HG02759 (cell line): ENCODE data around the gene PPP2R5D.
"Not testable (repeated sequence)": the region's sequence is repeated elsewhere in the genome, so short reads cannot be mapped to it uniquely, and the experiment has no call there.

Experiments
- ATAC-seq: cut with Tn5 transposase; IDR thresholded peaks from one replicate; pipeline ENCODE4 v1.9.1; 2021; ENCODE audit warnings: mild to moderate bottlenecking, moderate library complexity; ENCODE audit not compliant: unreplicated experiment

Gene PPP2R5D

GRCh38 chr6:42988486-42989020 lies 4.2 kb downstream of the PPP2R5D start:
- ATAC-seq = no peak

DNA sequence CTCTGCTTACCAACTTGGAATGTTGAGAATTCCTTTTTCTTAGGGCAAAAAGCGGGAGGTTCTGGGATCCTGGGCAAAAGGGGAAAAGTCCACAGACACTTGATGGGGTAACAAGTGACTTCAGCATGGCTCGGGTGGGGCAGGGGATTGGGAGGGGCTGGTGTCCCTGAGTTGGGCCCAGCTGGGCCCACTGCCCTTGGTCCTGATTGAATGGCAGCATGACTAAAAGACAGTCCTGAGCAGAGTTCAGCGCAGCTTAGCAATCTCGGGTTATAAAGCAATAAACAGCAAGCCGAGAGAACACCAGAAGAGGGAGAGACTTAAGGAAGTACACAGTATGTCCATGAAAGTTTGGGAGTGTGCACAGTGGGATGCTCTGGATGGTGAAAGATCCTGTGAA lies 5.6 kb downstream of the PPP2R5D start:
- ATAC-seq = no peak

DNA sequence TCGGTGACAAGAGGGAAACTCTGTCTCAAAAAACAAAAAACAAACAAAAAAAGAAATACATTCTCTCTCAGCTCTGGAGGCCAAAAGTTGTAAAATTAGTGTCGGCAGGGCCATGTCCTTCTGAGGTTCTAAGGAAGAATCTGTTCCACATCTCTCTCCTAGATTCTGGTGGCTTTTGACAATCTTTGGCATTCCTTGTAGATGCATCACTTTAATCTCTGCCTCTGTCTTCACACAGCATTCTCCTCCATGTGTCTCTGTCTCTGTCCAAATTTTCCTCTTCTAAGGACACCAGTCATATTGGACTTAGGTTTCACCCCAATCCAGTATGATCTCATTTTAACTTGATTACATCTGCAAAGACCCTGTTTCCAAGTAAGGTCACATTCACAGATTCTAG lies 9.1 kb downstream of the PPP2R5D start:
- no peak for ATAC-seq

- no peak for ATAC-seq
These were observed 12.1 kb downstream of the PPP2R5D start for GRCh38 chr6:42996513-42996912.

DNA sequence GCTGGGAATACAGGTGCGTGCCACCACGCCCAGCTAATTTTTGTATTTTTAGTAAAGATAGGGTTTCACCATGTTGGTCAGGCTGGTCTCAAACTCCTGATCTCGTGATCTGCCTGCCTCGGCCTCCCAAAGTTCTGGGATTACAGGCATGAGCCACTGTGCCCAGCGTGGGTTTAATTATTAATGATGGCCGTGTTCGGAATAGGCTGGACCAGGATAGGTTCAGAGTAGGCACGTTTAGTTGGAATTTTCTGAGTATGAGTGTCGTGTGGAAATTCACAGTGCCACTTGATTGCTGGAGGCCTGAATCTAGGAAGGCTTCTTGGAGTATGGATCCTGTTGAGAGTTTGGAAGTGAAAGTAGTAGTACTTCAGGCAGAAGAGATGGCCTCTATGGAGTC lies 13.8 kb downstream of the PPP2R5D start:
- ATAC-seq = not testable (repeated sequence)

DNA sequence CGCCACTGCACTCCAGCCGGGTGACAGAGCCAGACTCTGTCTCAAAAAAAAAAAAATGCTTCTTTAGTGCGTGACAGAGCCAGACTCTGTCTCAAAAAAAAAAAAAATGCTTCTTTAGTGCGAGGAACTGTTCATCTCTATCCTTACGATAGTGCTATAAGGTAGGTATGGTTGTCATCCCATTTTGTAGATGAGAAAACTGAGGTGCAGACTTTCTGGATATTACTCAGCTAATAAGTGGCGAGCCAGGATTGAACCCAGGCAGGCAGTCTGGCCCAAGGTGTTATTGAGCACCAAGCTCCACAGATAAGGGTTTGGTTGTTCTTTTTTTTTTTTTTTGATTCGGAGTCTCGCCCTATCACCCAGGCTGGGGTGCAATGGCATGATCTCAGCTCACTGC lies 17.5 kb downstream of the PPP2R5D start:
- no peak for ATAC-seq

GRCh38 chr6:43005844-43006243 lies 21.5 kb downstream of the PPP2R5D start:
- ATAC-seq = no peak

DNA sequence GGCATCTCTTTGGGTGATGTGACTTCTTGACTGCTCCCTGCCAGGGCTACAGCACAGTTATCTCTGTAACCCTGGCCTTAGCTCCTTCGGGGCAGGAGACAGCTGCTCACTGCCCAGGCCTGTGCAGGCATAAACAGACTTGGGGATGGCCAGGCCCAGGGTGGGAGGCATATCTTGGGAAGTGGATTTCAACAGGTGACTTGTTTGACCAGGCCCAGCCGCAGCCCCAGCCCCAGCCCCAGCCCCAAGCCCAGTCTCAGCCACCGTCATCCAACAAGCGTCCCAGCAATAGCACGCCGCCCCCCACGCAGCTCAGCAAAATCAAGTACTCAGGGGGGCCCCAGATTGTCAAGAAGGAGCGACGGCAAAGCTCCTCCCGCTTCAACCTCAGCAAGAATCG lies 21.9 kb downstream of the PPP2R5D start:
- ATAC-seq = no peak

DNA sequence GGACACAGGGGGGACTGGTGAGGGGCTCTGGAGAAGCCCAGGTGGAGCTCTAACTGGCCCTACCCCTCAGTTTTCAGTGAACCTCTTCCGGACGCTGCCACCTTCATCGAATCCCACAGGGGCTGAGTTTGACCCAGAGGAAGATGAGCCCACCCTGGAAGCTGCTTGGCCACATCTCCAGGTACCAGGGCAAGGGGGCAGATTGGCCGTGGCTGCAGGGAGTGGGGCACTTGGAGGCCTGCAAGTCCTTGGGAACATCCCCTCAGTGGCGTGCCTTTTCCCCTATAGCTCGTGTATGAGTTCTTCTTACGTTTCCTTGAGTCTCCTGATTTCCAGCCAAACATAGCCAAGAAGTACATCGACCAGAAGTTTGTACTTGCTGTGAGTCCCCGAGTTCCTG lies 22.8 kb downstream of the PPP2R5D start:
- no peak for ATAC-seq

GRCh38 chr6:43009124-43009523 lies 24.8 kb downstream of the PPP2R5D start:
- no peak for ATAC-seq

DNA sequence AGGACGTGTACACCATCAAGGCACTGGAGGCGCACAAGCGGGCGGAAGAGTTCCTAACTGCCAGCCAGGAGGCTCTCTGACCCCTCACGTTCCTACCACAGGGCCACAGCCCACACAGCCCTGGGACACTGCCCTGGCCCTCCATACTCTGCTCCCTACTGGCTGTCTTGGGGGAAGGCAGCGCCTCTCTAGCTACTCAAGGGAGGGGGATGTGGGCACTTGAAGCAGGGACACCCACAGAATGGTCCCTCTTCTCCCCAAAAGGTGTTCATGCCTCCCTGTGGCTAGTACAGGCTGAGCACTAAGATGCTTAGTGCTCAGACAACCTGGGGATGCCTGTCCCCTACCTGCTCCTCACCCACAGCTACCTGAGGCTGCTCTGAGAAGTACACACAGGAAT lies 26.8 kb downstream of the PPP2R5D start:
- ATAC-seq = no peak

- ATAC-seq = no peak
These were observed 28.0 kb downstream of the PPP2R5D start for GRCh38 chr6:43012364-43012763.

- peak; percentile 4 for ATAC-seq
These were observed 28.9 kb downstream of the PPP2R5D start for GRCh38 chr6:43013097-43013842.

- peak; percentile 90 for ATAC-seq
These were observed 29.6 kb downstream of the PPP2R5D start, which contains the start of the genes KLHDC3 and MEA1 for GRCh38 chr6:43013843-43014433. Gene KLHDC3, plus strand, starts transcription at chr6:43014249. Its CDS starts 2,944 bp downstream, at chr6:43017193. Gene MEA1, minus strand, starts transcription at chr6:43013946. Its CDS starts 133 bp downstream, at chr6:43013813.

DNA sequence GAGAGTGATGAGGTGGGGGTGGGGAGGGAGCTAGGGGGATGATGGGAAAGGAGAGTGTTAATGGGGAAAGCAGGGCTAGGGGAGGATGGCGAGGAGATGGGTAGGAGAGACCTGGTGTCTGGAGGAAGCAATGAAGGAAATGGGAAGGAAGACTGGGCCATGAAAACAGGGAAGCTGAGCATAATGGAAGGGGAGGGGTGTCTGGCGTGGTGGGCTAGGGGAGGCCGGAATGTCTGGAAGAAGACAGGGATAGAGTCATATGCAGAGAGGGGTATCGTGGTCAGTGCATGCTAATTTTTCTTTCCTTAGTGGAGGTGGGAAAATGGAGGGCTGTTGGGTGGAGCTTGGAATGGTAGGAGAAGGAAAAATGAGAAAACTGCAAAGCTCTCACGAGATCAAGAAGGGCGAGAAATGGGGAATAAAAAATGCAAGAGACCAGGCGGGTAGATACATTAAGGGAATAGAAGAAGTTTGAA lies 30.1 kb downstream of the PPP2R5D start:
- no peak for ATAC-seq

DNA sequence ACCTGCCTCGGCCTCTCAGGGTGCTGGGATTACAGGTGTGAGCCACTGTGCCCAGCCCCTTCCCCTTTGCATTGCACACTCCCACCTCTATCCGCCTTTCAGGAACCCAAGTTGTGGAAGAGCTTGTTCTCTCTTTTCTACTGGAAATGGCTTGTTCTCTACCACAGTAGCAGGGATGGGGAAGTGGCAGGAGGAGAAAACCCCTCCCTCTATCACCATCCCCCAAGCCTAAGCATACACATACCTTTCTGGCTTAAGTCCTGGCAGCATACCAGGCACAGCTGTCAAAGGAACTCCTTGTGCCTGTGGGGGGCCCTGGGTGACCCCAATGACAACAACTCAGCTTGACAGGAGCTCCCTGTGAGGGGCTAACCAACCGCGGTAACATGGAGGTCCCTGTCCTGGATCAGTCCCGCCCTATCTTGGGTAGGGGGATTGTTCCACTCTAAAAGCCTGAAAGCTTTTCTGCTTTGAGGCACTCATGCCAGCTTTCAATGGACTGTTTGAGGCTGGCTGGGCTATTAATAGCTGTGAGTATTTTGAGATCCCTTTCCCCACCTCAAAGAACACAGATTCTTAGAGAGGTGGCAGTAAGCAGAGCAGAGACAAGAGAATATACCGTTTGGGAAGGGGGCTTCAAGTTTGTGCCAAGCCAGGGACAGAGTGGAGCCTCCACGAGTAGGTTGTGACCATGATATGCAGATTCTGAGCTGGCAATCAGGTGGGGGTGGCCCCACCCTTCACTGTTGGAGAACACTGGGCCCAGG lies 32.0 kb downstream of the PPP2R5D start:
- no peak for ATAC-seq

DNA sequence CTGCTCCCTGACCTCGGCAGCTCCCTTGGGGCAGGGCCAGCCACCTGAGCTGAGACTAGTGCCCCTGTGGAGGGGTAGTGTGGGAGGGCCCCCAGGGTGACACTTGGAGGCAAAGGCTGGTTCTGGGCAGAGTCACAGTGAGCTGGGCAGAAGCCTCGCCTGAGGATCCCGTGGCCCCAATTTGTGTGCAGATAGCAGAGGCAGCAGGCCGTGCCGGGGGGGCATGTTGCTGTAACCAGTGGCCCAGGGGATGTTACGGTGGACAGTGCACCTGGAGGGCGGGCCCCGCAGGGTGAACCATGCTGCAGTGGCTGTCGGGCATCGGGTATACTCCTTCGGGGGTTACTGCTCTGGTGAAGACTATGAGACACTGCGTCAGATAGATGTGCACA lies 32.6 kb downstream of the PPP2R5D start:
- ATAC-seq = no peak

DNA sequence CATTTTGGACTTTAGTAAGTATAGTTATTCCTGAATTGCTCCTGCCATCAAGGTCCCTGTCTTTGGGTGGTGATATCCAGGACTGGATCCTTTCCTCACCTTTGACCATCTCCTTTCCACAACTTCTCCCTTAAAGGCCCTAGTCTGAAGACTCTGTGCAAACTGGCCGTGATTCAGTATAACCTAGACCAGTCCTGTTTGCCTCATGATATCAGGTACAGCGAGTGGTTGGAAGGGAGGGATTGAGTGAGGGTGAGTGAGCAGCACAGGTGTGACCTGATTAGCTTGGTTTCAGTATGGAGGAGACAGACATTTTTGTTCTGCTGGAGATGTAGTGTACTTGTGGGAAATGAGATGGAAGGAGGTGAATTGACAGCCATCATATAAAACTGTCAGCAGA lies 34.8 kb downstream of the PPP2R5D start:
- ATAC-seq = no peak

GRCh38 chr6:43020052-43020705 lies 35.8 kb downstream of the PPP2R5D start:
- no peak for ATAC-seq

DNA sequence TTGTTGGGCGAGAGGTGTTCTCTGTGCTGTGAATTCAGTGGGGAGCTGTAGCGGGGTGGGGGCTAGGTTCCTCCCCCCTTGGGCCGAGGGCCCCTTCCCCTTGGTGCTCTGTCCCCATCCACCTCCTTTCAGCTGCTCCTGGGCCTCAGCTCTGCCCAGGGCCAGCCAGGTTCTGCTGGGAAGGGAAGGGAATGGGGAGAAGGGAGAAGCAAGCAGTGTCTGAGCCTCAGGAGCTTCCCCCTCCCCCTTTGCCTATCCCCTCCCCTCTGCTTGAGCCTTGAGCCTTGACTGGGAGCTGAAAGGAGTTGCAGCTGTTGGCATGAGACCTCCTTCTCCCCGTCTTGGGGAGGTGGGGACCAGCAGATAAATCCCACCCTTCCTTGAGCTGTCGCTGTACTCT lies 36.5 kb downstream of the PPP2R5D start:
- no peak for ATAC-seq
